Type B pancreatic cell (in vitro differentiated cells): ENCODE results near the gene SCP2. TPM values are rescaled to one million over a fixed set of nuclear protein-coding genes. Genes with fewer than 3 reads are reported as not detected.
A peak's percentile ranks its signal among the peaks of the same experiment; 100 is the strongest.

ENCODE experiments used
- DNase-seq: peaks from one replicate; pipeline ENCODE4 v3.0.0; 2021; ENCODE audit warnings: mixed read lengths; ENCODE audit not compliant: unreplicated experiment; ENCODE audit errors: extremely low spot score
- H3K27ac Mint-ChIP-seq: 2 replicates; pipeline ENCODE4 v1.8.0; 2021; ENCODE audit warnings: mild to moderate bottlenecking, mixed read lengths
- H3K27me3 Mint-ChIP-seq: 2 replicates; pipeline ENCODE4 v1.8.0; 2021; ENCODE audit warnings: mixed read lengths
- H3K36me3 Mint-ChIP-seq: 2 replicates; pipeline ENCODE4 v1.8.0; 2021; ENCODE audit warnings: mixed read lengths
- H3K4me1 Mint-ChIP-seq: one replicate; pipeline ENCODE4 v1.8.0; 2021; ENCODE audit warnings: mixed read lengths; ENCODE audit not compliant: unreplicated experiment
- H3K4me3 Mint-ChIP-seq: 2 replicates; pipeline ENCODE4 v1.8.0; 2021; ENCODE audit warnings: mild to moderate bottlenecking, mixed read lengths
- H3K9me3 Mint-ChIP-seq: 2 replicates; pipeline ENCODE4 v1.8.0; 2021; ENCODE audit warnings: mixed read lengths
- total RNA-seq: library from RNA; stranded (reverse); gene quantifications from 2 replicates; pipeline ENCODE4 v1.2.1, GENCODE V29; 2021; ENCODE audit warnings: low replicate concordance
- TF ChIP-seq, protein P1 (sequence below): fragments of 200-600 bp; sonication (generic); conservative IDR thresholded peaks from 2 replicates; pipeline ENCODE4 v1.5.0; 2021; ENCODE audit warnings: antibody characterized with exemption, mild to moderate bottlenecking

Gene SCP2
- total RNA-seq, 1 donor from 2014 or later: 108 TPM

DNA sequence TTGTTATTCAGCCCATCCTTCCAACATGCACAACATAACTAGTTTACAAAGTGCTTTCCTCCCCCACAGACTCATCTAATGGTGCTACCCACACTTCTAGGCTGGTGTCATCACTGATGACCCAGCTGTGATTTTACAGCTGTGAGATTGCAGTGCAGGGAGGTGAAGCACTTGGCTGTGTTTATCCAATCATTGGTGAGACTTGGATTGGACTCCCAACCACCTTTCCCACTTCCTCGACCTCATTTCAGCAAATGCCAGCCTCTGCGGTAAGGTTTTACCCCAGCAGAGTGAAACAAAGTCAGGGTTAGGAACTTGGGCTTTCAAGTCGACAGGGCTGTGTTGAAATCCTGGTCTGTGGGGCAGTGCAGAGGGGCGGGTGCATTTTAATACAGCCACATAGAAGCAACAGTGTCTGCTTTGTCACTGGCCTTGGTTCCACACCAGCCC, 27.6 kb upstream of the SCP2 start:
- TF ChIP-seq, protein P1, sequence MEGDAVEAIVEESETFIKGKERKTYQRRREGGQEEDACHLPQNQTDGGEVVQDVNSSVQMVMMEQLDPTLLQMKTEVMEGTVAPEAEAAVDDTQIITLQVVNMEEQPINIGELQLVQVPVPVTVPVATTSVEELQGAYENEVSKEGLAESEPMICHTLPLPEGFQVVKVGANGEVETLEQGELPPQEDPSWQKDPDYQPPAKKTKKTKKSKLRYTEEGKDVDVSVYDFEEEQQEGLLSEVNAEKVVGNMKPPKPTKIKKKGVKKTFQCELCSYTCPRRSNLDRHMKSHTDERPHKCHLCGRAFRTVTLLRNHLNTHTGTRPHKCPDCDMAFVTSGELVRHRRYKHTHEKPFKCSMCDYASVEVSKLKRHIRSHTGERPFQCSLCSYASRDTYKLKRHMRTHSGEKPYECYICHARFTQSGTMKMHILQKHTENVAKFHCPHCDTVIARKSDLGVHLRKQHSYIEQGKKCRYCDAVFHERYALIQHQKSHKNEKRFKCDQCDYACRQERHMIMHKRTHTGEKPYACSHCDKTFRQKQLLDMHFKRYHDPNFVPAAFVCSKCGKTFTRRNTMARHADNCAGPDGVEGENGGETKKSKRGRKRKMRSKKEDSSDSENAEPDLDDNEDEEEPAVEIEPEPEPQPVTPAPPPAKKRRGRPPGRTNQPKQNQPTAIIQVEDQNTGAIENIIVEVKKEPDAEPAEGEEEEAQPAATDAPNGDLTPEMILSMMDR: no peak
- H3K9me3 Mint-ChIP-seq: no peaks in the 10 kb centered on the region
- H3K36me3 Mint-ChIP-seq: no peaks in the 10 kb centered on the region
- no peak overlapping the region for H3K27ac Mint-ChIP-seq
- H3K27me3 Mint-ChIP-seq: no peaks in the 10 kb centered on the region
- no peak overlapping the region for H3K4me3 Mint-ChIP-seq
- no peak for DNase-seq
- H3K4me1 Mint-ChIP-seq: no peaks in the 10 kb centered on the region

DNA sequence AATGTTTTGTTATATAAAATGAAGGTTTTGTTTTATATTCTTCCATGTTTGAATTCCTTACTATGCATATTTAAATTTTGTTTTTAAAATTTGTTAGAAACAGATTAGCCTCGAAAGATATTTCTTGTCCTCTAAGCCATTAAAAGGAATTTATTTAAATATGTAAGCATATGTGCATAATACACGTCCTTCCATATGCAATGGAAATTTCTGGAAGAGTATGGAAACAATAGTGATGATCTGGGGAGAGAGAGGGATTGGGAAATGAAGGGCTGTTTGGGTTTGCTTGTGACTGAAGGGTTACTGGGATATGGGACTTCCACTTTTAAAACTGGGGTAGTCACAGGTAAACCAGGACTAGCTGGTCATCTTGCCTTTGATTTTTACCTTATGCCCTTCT, 26.7 kb upstream of the SCP2 start:
- no peaks in the 10 kb centered on the region for H3K27me3 Mint-ChIP-seq
- H3K27ac Mint-ChIP-seq: no peak overlapping the region
- no peak for DNase-seq
- no peaks in the 10 kb centered on the region for H3K9me3 Mint-ChIP-seq
- TF ChIP-seq, protein P1: no peak
- no peaks in the 10 kb centered on the region for H3K4me1 Mint-ChIP-seq
- no peaks in the 10 kb centered on the region for H3K36me3 Mint-ChIP-seq
- no peak overlapping the region for H3K4me3 Mint-ChIP-seq

DNA sequence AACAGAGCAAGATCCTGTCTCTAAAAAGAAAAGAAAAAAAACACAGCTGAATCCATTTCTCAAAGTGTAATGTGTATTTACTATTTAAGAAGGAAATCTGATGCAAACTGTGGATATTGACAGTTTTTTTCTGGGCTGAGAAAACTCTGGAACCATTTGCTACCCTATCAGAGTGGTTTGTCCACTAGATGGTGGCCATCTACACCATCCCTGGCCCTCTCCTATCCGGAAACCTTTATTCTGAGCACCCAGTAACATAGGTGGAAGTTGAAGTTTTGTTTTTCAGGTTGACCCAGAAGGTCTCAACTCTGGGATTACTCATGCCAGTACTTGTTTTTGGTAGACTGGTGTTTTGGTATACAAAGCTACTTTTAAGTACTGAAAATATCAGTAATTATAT, 25.7 kb upstream of the SCP2 start:
- Mint-ChIP-seq H3K9me3 (no peaks in the 10 kb centered on the region), H3K4me1 (no peaks in the 10 kb centered on the region), H3K4me3 (no peak overlapping the region), H3K27me3 (no peaks in the 10 kb centered on the region), H3K27ac (no peak overlapping the region), H3K36me3 (no peaks in the 10 kb centered on the region)
- TF ChIP-seq, protein P1: no peak
- no peak for DNase-seq

DNA sequence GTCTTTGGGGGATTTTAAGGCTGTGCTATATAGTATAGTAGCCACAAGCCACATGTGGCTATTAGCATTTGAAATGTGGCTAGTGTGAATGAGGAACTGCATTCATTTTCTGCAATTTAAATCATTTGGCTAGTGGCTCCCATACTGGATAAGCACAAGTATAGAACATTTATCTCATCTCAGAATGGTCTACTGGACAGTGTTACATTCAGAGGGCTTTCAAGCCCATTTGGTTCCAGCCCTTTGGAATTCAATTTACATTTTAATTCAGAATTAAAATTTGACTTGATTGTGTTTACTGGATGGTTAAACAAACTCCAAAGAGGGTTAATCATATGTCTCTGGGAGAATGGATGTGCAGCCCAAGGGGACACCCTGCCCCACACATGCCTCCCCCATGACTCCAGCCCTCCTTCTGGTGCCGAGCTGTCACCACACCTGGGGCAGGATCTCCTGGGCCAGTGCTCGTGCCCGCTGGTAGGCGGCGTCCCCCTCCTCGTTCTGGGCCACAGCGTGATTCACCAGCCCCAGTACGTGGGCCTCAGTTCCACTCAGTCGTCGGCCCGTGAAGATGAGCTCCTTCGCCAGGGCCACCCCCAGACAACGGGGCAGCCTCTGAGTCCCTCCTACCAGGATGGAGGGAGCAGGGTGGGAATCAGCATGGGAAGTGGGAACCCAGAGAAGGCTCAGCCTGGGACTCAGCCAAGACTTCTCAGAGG, 22.7 kb upstream of the SCP2 start:
- Mint-ChIP-seq H3K4me1 (no peaks in the 10 kb centered on the region), H3K36me3 (no peaks in the 10 kb centered on the region), H3K9me3 (no peaks in the 10 kb centered on the region), H3K4me3 (no peak overlapping the region), H3K27ac (no peak overlapping the region), H3K27me3 (no peaks in the 10 kb centered on the region)
- no peak for DNase-seq
- TF ChIP-seq, protein P1: no peak

DNA sequence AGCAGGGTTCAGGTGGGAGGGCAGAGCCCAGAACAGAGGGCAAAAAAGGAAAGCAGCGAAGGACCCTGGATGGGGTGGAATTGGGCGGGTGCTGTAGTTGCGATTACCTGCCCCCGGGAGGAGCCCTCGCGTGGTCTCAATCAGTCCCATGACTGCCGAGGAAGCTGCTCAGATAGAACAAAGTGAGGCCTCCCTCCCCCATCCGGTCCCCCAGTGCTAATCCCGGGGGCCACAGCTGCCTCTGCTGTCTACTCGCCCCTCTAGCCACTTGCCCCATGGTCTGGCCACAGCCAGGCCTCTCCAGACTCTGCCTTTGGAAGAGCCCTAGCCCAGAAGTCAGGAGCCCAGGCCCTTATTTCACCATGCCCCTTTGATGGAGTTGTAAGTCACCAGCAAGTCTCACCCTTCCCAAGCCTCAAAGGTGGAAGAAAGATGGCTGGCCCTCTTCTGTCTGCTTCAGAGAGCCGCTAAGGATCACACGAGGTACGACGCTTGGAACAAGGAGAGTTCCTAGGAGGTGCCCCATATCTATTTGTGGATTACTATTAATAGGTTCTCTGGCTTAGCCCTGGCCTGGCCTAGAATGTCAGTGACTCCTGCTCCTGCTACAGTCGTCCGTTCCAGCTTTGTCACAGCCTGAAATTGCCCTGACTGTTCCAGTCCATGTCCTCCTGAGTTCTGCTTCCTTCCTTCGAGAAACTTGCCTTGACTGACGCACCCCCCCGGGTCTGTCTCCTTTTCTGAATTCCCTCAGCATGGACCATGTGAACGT, 22.0 kb upstream of the SCP2 start:
- H3K27me3 Mint-ChIP-seq: no peaks in the 10 kb centered on the region
- DNase-seq: no peak
- H3K4me3 Mint-ChIP-seq: no peak overlapping the region
- H3K9me3 Mint-ChIP-seq: no peaks in the 10 kb centered on the region
- H3K36me3 Mint-ChIP-seq: no peaks in the 10 kb centered on the region
- no peak overlapping the region for H3K27ac Mint-ChIP-seq
- H3K4me1 Mint-ChIP-seq: no peaks in the 10 kb centered on the region
- TF ChIP-seq, protein P1: peak; percentile 64
